ENCODE results near the gene NAA80. TPM values are rescaled to one million over a fixed set of nuclear protein-coding genes. Genes with fewer than 3 reads are reported as not detected.

NAA80 gene
- polyA plus RNA-seq, 3 donors = 2.3 to 21.3 (median 4.6) TPM

GRCh38 chr3:50271314-50271936, 27.8 kb downstream of the NAA80 start:
- H2AFZ ChIP-seq (ENCODE audit: insufficient read depth, low read depth, low read length, poor library complexity, severe bottlenecking) = no peak overlapping the region
- H3K4me3 ChIP-seq (replicated peaks in 1 of 3; ENCODE audit: low read depth in 2 of 3, low read length in 3 of 3) = no peak overlapping the region
- no peaks in the 10 kb centered on the region for H3K79me2 ChIP-seq (ENCODE audit: insufficient read depth, low read length)
- Mint-ChIP-seq H3K9me3 (peaks cover 0 to 18% (median 11%) of the 10 kb centered on the region in 7 donors), H3K4me3 (no peak overlapping the region), H3K27ac (peak overlapping the region in 2 of 7 donors; percentile 10 to 15), H3K36me3 (peaks cover 6 to 8% of the 10 kb centered on the region in 2 donors), H3K4me1 (peaks cover 26% of the 10 kb centered on the region), H3K27me3 (ENCODE audit: low read depth in 3 of 3) (peaks cover 54 to 66% (median 64%) of the 10 kb centered on the region in 3 donors)
- H3K9ac ChIP-seq (ENCODE audit: insufficient read depth, low read length, poor library complexity, severe bottlenecking) = no peak overlapping the region
- no peak for DNase-seq
- peaks cover 24 to 50% of the 10 kb centered on the region in 2 donors for H3K27me3 ChIP-seq (ENCODE audit: control insufficient read depth in 2 of 2, insufficient read depth in 2 of 2, low read length in 2 of 2)
- peaks cover 6% of the 10 kb centered on the region for H4K20me1 ChIP-seq (ENCODE audit: insufficient read depth, low read length)
- TF ChIP-seq, protein P1, sequence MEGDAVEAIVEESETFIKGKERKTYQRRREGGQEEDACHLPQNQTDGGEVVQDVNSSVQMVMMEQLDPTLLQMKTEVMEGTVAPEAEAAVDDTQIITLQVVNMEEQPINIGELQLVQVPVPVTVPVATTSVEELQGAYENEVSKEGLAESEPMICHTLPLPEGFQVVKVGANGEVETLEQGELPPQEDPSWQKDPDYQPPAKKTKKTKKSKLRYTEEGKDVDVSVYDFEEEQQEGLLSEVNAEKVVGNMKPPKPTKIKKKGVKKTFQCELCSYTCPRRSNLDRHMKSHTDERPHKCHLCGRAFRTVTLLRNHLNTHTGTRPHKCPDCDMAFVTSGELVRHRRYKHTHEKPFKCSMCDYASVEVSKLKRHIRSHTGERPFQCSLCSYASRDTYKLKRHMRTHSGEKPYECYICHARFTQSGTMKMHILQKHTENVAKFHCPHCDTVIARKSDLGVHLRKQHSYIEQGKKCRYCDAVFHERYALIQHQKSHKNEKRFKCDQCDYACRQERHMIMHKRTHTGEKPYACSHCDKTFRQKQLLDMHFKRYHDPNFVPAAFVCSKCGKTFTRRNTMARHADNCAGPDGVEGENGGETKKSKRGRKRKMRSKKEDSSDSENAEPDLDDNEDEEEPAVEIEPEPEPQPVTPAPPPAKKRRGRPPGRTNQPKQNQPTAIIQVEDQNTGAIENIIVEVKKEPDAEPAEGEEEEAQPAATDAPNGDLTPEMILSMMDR (IDR thresholded peaks at IDR 0.05) = no peak
- peaks cover 0 to 11% of the 10 kb centered on the region in 2 donors for H3K9me3 ChIP-seq (replicated peaks in 1 of 2; ENCODE audit: control insufficient read depth in 1 of 2, insufficient read depth in 1 of 2, low read length in 2 of 2)
- intact Hi-C loops (cut with micrococcal nuclease) = loop anchor here in 1 of 2 donors (1.0 to 5.0 kb wide), 2 partner anchors 78 to 149 kb away; no protein-coding TSS in a partner anchor
- no peak overlapping the region for H3K27ac ChIP-seq (ENCODE audit: low read depth in 1 of 2, low read length in 2 of 2)
- no peaks in the 10 kb centered on the region for H3K36me3 ChIP-seq (replicated peaks in 1 of 2; ENCODE audit: control insufficient read depth in 1 of 2, insufficient read depth in 2 of 2, low read length in 2 of 2)
- 92% methylated on average over 6 of the region's 10 CpGs for WGBS (ENCODE audit: insufficient coverage)
- peaks cover 16 to 33% of the 10 kb centered on the region in 2 donors for H3K4me1 ChIP-seq (ENCODE audit: control insufficient read depth in 1 of 2, insufficient read depth in 2 of 2, low read length in 2 of 2)
- H3K4me2 ChIP-seq (replicated peaks; ENCODE audit: extremely low read depth, low read length, poor library complexity, severe bottlenecking) = no peak overlapping the region

GRCh38 chr3:50270422-50271224, 28.6 kb downstream of the NAA80 start:
- H3K4me3 Mint-ChIP-seq = no peak overlapping the region

More at GRCh38 chr3:50270422-50271224, 28.6 kb downstream of the NAA80 start:
- Histone ChIP-seq H3K27ac (ENCODE audit: low read depth in 1 of 2, low read length in 2 of 2) (no peak overlapping the region), H3K4me1 (ENCODE audit: control insufficient read depth in 1 of 2, insufficient read depth in 2 of 2, low read length in 2 of 2) (peaks cover 16 to 26% of the 10 kb centered on the region in 2 donors), H3K9me3 (replicated peaks in 1 of 2; ENCODE audit: control insufficient read depth in 1 of 2, insufficient read depth in 1 of 2, low read length in 2 of 2) (peaks cover 0 to 11% of the 10 kb centered on the region in 2 donors), H3K4me2 (replicated peaks; ENCODE audit: extremely low read depth, low read length, poor library complexity, severe bottlenecking) (no peak overlapping the region), H2AFZ (ENCODE audit: insufficient read depth, low read depth, low read length, poor library complexity, severe bottlenecking) (no peak overlapping the region), H3K4me3 (replicated peaks in 1 of 3; ENCODE audit: low read depth in 2 of 3, low read length in 3 of 3) (no peak overlapping the region), H3K9ac (ENCODE audit: insufficient read depth, low read length, poor library complexity, severe bottlenecking) (no peak overlapping the region), H3K79me2 (ENCODE audit: insufficient read depth, low read length) (no peaks in the 10 kb centered on the region), H3K27me3 (ENCODE audit: control insufficient read depth in 2 of 2, insufficient read depth in 2 of 2, low read length in 2 of 2) (peaks cover 16 to 49% of the 10 kb centered on the region in 2 donors), H3K36me3 (replicated peaks in 1 of 2; ENCODE audit: control insufficient read depth in 1 of 2, insufficient read depth in 2 of 2, low read length in 2 of 2) (no peaks in the 10 kb centered on the region), H4K20me1 (ENCODE audit: insufficient read depth, low read length) (peaks cover 6% of the 10 kb centered on the region)
- peaks cover 21% of the 10 kb centered on the region for H3K4me1 Mint-ChIP-seq
- WGBS (ENCODE audit: insufficient coverage) = 100% methylated on average over 9 of the region's 19 CpGs
- peak in 1 of 3 donors; percentile 32 for DNase-seq
- H3K36me3 Mint-ChIP-seq = peaks cover 4 to 5% of the 10 kb centered on the region in 2 donors
- peaks cover 53 to 68% (median 64%) of the 10 kb centered on the region in 3 donors for H3K27me3 Mint-ChIP-seq (ENCODE audit: low read depth in 3 of 3)
- peak overlapping the region in 1 of 7 donors; percentile 24 for H3K27ac Mint-ChIP-seq
- H3K9me3 Mint-ChIP-seq = peaks cover 0 to 13% (median 7%) of the 10 kb centered on the region in 7 donors
- TF ChIP-seq, protein P1 (IDR thresholded peaks at IDR 0.05) = no peak
- intact Hi-C loops (cut with micrococcal nuclease) = loop anchor here in 1 of 2 donors (1.0 to 5.0 kb wide), 2 partner anchors 77 to 148 kb away; no protein-coding TSS in a partner anchor
